Activated naive CD8-positive, alpha-beta T cell treated with anti-CD3 and anti-CD28 coated beads, Interleukin-2, amount 50 U/mL, for 24 hours (primary cell): ENCODE measurements around the gene EVI5.

Experiments used
- ATAC-seq: fragments of 150-1000 bp; cut with Tn5 transposase; one replicate; pipeline ENCODE4 v1.10.0; 2021
- DNase-seq: peaks from one replicate; pipeline ENCODE4 v3.0.0; 2021
- H3K27ac Mint-ChIP-seq: one replicate; pipeline ENCODE4 v1.8.0; 2021; ENCODE audit warnings: mild to moderate bottlenecking, mixed read lengths
- H3K27me3 Mint-ChIP-seq: one replicate; pipeline ENCODE4 v1.8.0; 2021; ENCODE audit warnings: mixed read lengths
- H3K36me3 Mint-ChIP-seq: one replicate; pipeline ENCODE4 v1.8.0; 2021; ENCODE audit warnings: low read depth, mixed read lengths
- H3K4me1 Mint-ChIP-seq: one replicate; pipeline ENCODE4 v1.8.0; 2021; ENCODE audit warnings: mixed read lengths
- H3K4me3 Mint-ChIP-seq: one replicate; pipeline ENCODE4 v1.8.0; 2021; ENCODE audit warnings: mild to moderate bottlenecking, moderate library complexity, mixed read lengths
- H3K9me3 Mint-ChIP-seq: one replicate; pipeline ENCODE4 v1.8.0; 2021; ENCODE audit warnings: mixed read lengths

EVI5 gene

GRCh38 chr1:92495392-92496063 is 289.4 kb downstream of the EVI5 start:
- Mint-ChIP-seq H3K4me3 (no peak overlapping the region), H3K36me3 (peaks cover 2% of the 10 kb centered on the region), H3K4me1 (peaks cover 34% of the 10 kb centered on the region), H3K9me3 (no peaks in the 10 kb centered on the region), H3K27me3 (no peaks in the 10 kb centered on the region), H3K27ac (no peak overlapping the region)
- DNase-seq (no peak), ATAC-seq (no peak)

DNA sequence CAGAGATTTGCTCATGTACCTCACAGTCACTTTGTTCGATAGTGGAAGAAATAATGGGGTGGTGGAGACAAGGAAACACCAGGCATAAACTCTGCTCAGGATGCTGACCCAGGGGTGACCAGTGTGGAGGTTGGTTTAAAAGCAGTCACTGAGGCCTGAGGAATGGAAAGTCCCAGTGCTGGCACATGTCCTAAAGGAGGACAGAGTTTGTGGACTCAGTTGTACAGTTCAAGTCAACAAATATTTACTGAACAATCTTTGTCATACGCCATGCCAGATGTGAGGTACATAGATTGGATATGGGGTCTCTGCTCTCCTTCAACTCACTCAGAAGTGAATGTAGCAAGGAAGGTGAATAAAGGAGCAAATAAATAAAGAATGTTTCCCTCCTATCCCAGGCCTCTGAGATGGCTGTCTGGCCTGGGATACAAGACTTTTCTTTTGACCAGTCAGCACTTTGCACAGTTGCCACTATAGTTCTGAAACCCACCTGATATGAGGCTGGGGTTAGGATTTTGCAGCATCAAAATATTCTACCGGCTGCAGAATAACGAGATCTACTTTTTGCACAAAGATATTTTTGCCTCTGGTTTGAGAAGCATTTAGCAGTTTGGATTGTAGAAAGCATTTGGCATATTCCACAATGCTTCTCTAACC is 290.3 kb downstream of the EVI5 start:
- H3K27me3 Mint-ChIP-seq, result no peaks in the 10 kb centered on the region
- ATAC-seq, result no peak
- DNase-seq, result no peak
- no peaks in the 10 kb centered on the region for H3K9me3 Mint-ChIP-seq
- peaks cover 2% of the 10 kb centered on the region for H3K36me3 Mint-ChIP-seq
- H3K27ac Mint-ChIP-seq, result no peak overlapping the region
- H3K4me3 Mint-ChIP-seq, result no peak overlapping the region
- peaks cover 33% of the 10 kb centered on the region for H3K4me1 Mint-ChIP-seq

DNA sequence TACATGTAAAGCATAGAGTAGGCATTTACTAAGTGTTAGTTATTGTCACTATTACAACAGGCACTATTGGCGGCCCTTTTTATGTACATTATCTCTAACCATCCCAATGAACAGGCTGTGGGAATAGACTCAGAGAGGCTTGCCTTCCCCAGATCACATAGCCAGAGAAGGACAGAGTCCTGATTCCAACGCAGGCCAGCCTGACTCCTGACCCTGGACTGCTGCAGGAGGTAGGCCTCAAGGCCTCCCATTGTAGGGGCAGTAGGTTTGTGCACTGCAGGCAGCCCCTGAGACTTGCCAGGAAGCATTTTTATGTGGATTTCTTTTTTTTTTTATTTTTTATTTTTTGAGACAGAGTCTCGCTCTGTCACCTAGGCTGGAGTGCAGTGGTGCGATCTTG is 291.8 kb downstream of the EVI5 start:
- Mint-ChIP-seq H3K36me3 (peaks cover 9% of the 10 kb centered on the region), H3K9me3 (no peaks in the 10 kb centered on the region), H3K27me3 (no peaks in the 10 kb centered on the region), H3K4me3 (no peak overlapping the region), H3K27ac (no peak overlapping the region), H3K4me1 (peaks cover 46% of the 10 kb centered on the region)
- DNase-seq (no peak), ATAC-seq (no peak)

DNA sequence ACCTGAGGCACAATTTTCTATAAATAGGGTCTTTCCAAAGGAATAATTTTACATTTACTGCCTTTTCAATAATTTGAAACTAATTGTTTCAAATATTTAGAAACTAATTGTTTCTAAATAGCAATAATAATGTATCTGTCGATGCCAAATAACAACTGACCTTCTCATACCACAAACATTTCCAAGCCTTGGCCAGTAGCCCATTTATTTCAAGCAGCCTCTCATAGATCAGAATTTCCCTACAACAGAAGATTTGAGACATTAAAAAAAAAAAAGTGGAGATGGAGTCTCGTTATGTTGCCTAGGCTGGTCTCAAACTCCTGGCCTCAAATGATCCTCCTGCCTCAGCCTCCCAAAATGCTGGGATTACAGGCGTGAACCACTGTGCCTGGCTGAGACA is 296.1 kb downstream of the EVI5 start:
- DNase-seq (no peak), ATAC-seq (no peak)
- H3K27me3 Mint-ChIP-seq, result no peaks in the 10 kb centered on the region
- H3K36me3 Mint-ChIP-seq, result peaks cover 15% of the 10 kb centered on the region
- peak overlapping the region; percentile 90 for H3K27ac Mint-ChIP-seq
- peak overlapping the region; percentile 96 for H3K4me3 Mint-ChIP-seq
- no peaks in the 10 kb centered on the region for H3K9me3 Mint-ChIP-seq
- H3K4me1 Mint-ChIP-seq, result peaks cover 34% of the 10 kb centered on the region

- H3K27ac Mint-ChIP-seq, result peak overlapping the region; percentile 90
- H3K4me1 Mint-ChIP-seq, result peaks cover 34% of the 10 kb centered on the region
- H3K36me3 Mint-ChIP-seq, result peaks cover 15% of the 10 kb centered on the region
- peak overlapping the region; percentile 96 for H3K4me3 Mint-ChIP-seq
- no peaks in the 10 kb centered on the region for H3K9me3 Mint-ChIP-seq
- DNase-seq, result no peak
- no peak for ATAC-seq
- H3K27me3 Mint-ChIP-seq, result no peaks in the 10 kb centered on the region
Measured at GRCh38 chr1:92488416-92488815, 296.5 kb downstream of the EVI5 start.

GRCh38 chr1:92487078-92487605 is 297.8 kb downstream of the EVI5 start:
- ATAC-seq (no peak), DNase-seq (no peak)
- H3K9me3 Mint-ChIP-seq, result no peaks in the 10 kb centered on the region
- H3K27ac Mint-ChIP-seq, result peak overlapping the region; percentile 90
- H3K4me1 Mint-ChIP-seq, result peaks cover 41% of the 10 kb centered on the region
- peak overlapping the region; percentile 96 for H3K4me3 Mint-ChIP-seq
- H3K36me3 Mint-ChIP-seq, result peaks cover 25% of the 10 kb centered on the region
- no peaks in the 10 kb centered on the region for H3K27me3 Mint-ChIP-seq

- ATAC-seq, result peak; percentile 62
- no peaks in the 10 kb centered on the region for H3K9me3 Mint-ChIP-seq
- peak within 1 kb of the TSS; percentile 96 for H3K4me3 Mint-ChIP-seq
- H3K27ac Mint-ChIP-seq, result peak within 1 kb of the TSS; percentile 95
- H3K27me3 Mint-ChIP-seq, result no peaks in the 10 kb centered on the region
- H3K36me3 Mint-ChIP-seq, result peaks cover 29% of the 10 kb centered on the region
- H3K4me1 Mint-ChIP-seq, result peaks cover 43% of the 10 kb centered on the region
- peak; percentile 88 for DNase-seq
Measured at GRCh38 chr1:92486251-92487077, 298.4 kb downstream of the EVI5 start, which contains the start of gene GFI1. Gene GFI1, minus strand, starts transcription at chr1:92486925. Its CDS starts 3,438 bp downstream, at chr1:92483487.

- peak overlapping the region; percentile 95 for H3K27ac Mint-ChIP-seq
- DNase-seq, result peak; percentile 89
- ATAC-seq, result peak; percentile 47
- peaks cover 36% of the 10 kb centered on the region for H3K36me3 Mint-ChIP-seq
- peaks cover 43% of the 10 kb centered on the region for H3K4me1 Mint-ChIP-seq
- no peaks in the 10 kb centered on the region for H3K27me3 Mint-ChIP-seq
- no peaks in the 10 kb centered on the region for H3K9me3 Mint-ChIP-seq
- H3K4me3 Mint-ChIP-seq, result peak overlapping the region; percentile 96
Measured at GRCh38 chr1:92485381-92486250, 299.3 kb downstream of the EVI5 start.

DNA sequence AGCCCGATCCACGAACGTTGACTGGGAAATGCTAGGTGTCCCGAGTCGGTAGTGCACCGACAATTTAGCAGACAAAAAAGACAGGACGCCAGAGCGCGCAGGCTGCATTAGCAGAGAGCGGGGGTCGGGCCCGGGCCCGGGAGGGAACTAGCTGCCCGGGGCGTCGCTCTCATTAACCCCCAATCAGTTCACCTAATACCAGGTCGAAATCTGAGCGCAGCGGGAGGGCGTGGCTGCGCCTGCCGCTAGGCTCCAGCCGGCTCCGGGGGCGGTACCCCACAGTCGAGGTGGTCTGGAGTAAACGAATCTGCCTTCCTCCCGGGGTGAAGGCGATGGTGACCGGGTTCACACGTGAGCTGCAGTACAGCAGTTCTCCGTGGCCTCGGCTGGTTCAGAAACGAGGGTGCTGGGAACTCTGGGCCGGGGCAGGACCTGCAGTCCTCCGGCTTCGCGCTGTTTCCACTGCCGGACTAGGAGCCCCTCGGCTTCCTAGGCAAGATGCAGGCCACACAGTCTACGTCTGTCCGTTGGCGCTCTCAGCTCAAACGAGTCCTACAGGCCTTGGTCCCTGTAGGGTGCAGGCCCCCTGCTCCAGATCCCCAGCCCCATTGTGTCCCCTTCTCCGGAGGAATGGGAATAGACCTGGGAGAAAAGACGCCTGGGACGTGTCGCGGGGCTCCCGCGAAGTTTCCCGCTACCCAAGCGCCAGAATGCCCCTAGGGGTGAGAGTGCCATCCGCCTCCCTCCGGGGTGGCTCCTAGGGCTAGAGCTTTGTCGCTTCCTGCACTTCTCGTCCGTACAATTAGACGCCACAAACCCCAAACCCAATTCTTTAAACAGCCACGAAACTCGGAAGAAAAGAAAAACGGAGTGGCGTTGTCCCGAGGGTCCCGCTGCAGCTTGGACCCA is 300.2 kb downstream of the EVI5 start:
- Mint-ChIP-seq H3K27ac (peak overlapping the region; percentile 94), H3K4me3 (peak overlapping the region; percentile 96), H3K27me3 (no peaks in the 10 kb centered on the region), H3K4me1 (peaks cover 44% of the 10 kb centered on the region), H3K36me3 (peaks cover 41% of the 10 kb centered on the region), H3K9me3 (no peaks in the 10 kb centered on the region)
- ATAC-seq, result peak; percentile 15
- peak; percentile 83 for DNase-seq

GRCh38 chr1:92483610-92484471 is 301.1 kb downstream of the EVI5 start:
- Mint-ChIP-seq H3K4me3 (peak overlapping the region; percentile 96), H3K27me3 (no peaks in the 10 kb centered on the region), H3K27ac (peak overlapping the region; percentile 94), H3K9me3 (no peaks in the 10 kb centered on the region), H3K36me3 (peaks cover 45% of the 10 kb centered on the region), H3K4me1 (peaks cover 44% of the 10 kb centered on the region)
- ATAC-seq, result peak; percentile 18
- peak; percentile 79 for DNase-seq

GRCh38 chr1:92482665-92483609 is 302.0 kb downstream of the EVI5 start:
- peak; percentile 38 for DNase-seq
- Mint-ChIP-seq H3K9me3 (no peaks in the 10 kb centered on the region), H3K4me3 (peak overlapping the region; percentile 96), H3K4me1 (peaks cover 46% of the 10 kb centered on the region), H3K27ac (peak overlapping the region; percentile 94), H3K27me3 (no peaks in the 10 kb centered on the region), H3K36me3 (peaks cover 51% of the 10 kb centered on the region)
- ATAC-seq, result no peak
